ENCODE results near the gene CPLX3. TPM values are rescaled to one million over a fixed set of nuclear protein-coding genes. Genes with fewer than 3 reads are reported as not detected.

Gene CPLX3
- polyA plus RNA-seq, 3 donors = 0.12 TPM; not detected in 2

DNA sequence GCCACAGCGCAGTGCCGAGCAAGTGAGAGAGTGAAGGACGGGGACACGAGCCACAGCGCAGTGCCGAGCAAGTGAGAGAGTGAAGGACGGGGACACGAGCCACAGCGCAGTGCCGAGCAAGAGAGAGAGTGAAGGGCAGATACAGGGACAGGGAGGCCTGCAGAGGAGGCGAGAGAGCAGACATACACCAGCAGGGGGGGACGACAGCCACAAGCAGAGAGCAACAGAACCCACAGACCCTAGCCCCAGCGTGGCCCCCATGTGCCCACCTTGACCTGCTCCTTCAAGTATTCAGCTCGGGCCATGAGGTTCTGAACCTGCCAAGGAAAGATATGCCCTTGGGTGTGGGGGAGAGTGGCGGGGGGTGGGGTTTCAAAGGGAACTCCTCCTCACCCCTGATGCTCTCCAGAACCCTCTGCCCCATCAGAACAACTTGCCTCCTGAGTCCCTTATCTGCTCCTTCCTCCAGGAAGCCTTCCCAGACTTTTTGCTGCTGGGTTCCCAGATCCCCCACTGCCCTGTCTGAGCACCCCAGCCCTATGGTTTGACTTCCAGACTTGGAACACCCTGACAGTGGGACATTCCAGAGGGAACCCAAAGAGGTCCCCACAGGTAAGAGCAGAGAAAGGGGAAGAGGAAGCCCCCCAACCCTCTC, 11.2 kb downstream of the CPLX3 start:
- 93% methylated on average over 11 of the region's 15 CpGs for WGBS (ENCODE audit: insufficient coverage)
- intact Hi-C loops (cut with micrococcal nuclease) = no loop called here
- no peak overlapping the region for H3K4me3 Mint-ChIP-seq

DNA sequence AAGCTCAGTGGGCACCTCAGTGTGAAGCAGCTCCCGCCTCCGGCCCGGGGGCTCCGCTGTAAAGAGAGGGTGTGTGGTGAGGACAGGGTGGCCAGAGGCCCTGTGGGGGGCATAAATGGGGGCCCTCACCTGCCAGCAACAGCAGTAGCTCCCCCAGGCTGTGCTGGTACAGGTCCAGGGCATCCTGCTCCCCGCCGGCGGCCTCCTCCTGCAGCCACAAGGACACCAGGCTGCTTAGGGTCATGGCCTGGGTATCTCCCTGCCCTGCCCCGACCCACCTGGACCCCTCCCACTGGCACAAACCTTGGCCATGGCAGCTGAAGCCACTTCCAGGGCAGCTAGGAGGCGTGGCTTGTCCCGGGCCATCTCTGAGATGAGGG, 11.7 kb downstream of the CPLX3 start:
- H3K79me2 ChIP-seq (ENCODE audit: insufficient read depth, low read length) = peaks cover 2% of the 10 kb centered on the region
- H3K27ac ChIP-seq (ENCODE audit: low read depth in 1 of 2, low read length in 2 of 2) = no peak overlapping the region
- no peak overlapping the region for H2AFZ ChIP-seq (ENCODE audit: insufficient read depth, low read depth, low read length, poor library complexity, severe bottlenecking)
- no peak overlapping the region for H3K4me2 ChIP-seq (replicated peaks; ENCODE audit: extremely low read depth, low read length, poor library complexity, severe bottlenecking)
- H4K20me1 ChIP-seq (ENCODE audit: insufficient read depth, low read length) = peaks cover 13% of the 10 kb centered on the region
- H3K36me3 ChIP-seq (replicated peaks in 1 of 2; ENCODE audit: control insufficient read depth in 1 of 2, insufficient read depth in 2 of 2, low read length in 2 of 2) = peaks cover 9 to 34% of the 10 kb centered on the region in 2 donors
- H3K27me3 ChIP-seq (ENCODE audit: control insufficient read depth in 2 of 2, insufficient read depth in 2 of 2, low read length in 2 of 2) = no peaks in the 10 kb centered on the region
- intact Hi-C loops (cut with micrococcal nuclease) = no loop called here
- H3K4me3 Mint-ChIP-seq = no peak overlapping the region
- peaks cover 0 to 3% (median 0%) of the 10 kb centered on the region in 3 donors for H3K27me3 Mint-ChIP-seq (ENCODE audit: low read depth in 3 of 3)
- H3K36me3 Mint-ChIP-seq = peaks cover 14 to 40% of the 10 kb centered on the region in 2 donors
- TF ChIP-seq, protein P1, sequence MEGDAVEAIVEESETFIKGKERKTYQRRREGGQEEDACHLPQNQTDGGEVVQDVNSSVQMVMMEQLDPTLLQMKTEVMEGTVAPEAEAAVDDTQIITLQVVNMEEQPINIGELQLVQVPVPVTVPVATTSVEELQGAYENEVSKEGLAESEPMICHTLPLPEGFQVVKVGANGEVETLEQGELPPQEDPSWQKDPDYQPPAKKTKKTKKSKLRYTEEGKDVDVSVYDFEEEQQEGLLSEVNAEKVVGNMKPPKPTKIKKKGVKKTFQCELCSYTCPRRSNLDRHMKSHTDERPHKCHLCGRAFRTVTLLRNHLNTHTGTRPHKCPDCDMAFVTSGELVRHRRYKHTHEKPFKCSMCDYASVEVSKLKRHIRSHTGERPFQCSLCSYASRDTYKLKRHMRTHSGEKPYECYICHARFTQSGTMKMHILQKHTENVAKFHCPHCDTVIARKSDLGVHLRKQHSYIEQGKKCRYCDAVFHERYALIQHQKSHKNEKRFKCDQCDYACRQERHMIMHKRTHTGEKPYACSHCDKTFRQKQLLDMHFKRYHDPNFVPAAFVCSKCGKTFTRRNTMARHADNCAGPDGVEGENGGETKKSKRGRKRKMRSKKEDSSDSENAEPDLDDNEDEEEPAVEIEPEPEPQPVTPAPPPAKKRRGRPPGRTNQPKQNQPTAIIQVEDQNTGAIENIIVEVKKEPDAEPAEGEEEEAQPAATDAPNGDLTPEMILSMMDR (IDR thresholded peaks at IDR 0.05) = no peak
- H3K4me1 Mint-ChIP-seq = peaks cover 19% of the 10 kb centered on the region
- H3K9ac ChIP-seq (ENCODE audit: insufficient read depth, low read length, poor library complexity, severe bottlenecking) = no peak overlapping the region
- H3K27ac Mint-ChIP-seq = no peak overlapping the region
- no peak overlapping the region for H3K4me3 ChIP-seq (replicated peaks in 1 of 3; ENCODE audit: low read depth in 2 of 3, low read length in 3 of 3)
- DNase-seq = no peak
- H3K9me3 ChIP-seq (replicated peaks in 1 of 2; ENCODE audit: control insufficient read depth in 1 of 2, insufficient read depth in 1 of 2, low read length in 2 of 2) = no peaks in the 10 kb centered on the region
- H3K9me3 Mint-ChIP-seq = peaks cover 0 to 2% (median 0%) of the 10 kb centered on the region in 7 donors
- WGBS (ENCODE audit: insufficient coverage) = no CpG with 5 or more reads among the region's 10 CpGs
- H3K4me1 ChIP-seq (ENCODE audit: control insufficient read depth in 1 of 2, insufficient read depth in 2 of 2, low read length in 2 of 2) = peaks cover 6 to 13% of the 10 kb centered on the region in 2 donors

More for the DNA sequence above, 11.2 kb downstream of the CPLX3 start:
- Histone ChIP-seq H3K4me3 (replicated peaks in 1 of 3; ENCODE audit: low read depth in 2 of 3, low read length in 3 of 3) (no peak overlapping the region), H4K20me1 (ENCODE audit: insufficient read depth, low read length) (peaks cover 13% of the 10 kb centered on the region), H3K4me1 (ENCODE audit: control insufficient read depth in 1 of 2, insufficient read depth in 2 of 2, low read length in 2 of 2) (peaks cover 5 to 10% of the 10 kb centered on the region in 2 donors), H3K4me2 (replicated peaks; ENCODE audit: extremely low read depth, low read length, poor library complexity, severe bottlenecking) (no peak overlapping the region), H3K9me3 (replicated peaks in 1 of 2; ENCODE audit: control insufficient read depth in 1 of 2, insufficient read depth in 1 of 2, low read length in 2 of 2) (no peaks in the 10 kb centered on the region), H3K9ac (ENCODE audit: insufficient read depth, low read length, poor library complexity, severe bottlenecking) (no peak overlapping the region), H3K79me2 (ENCODE audit: insufficient read depth, low read length) (peaks cover 2% of the 10 kb centered on the region), H3K36me3 (replicated peaks in 1 of 2; ENCODE audit: control insufficient read depth in 1 of 2, insufficient read depth in 2 of 2, low read length in 2 of 2) (peaks cover 9 to 34% of the 10 kb centered on the region in 2 donors), H3K27ac (ENCODE audit: low read depth in 1 of 2, low read length in 2 of 2) (no peak overlapping the region), H2AFZ (ENCODE audit: insufficient read depth, low read depth, low read length, poor library complexity, severe bottlenecking) (no peak overlapping the region), H3K27me3 (ENCODE audit: control insufficient read depth in 2 of 2, insufficient read depth in 2 of 2, low read length in 2 of 2) (no peaks in the 10 kb centered on the region)
- Mint-ChIP-seq H3K27ac (peak overlapping the region in 1 of 7 donors; percentile 53), H3K9me3 (peaks cover 0 to 2% (median 0%) of the 10 kb centered on the region in 7 donors), H3K27me3 (ENCODE audit: low read depth in 3 of 3) (peaks cover 0 to 3% (median under 1%) of the 10 kb centered on the region in 3 donors), H3K36me3 (peaks cover 14 to 40% of the 10 kb centered on the region in 2 donors), H3K4me1 (peaks cover 23% of the 10 kb centered on the region)
- TF ChIP-seq, protein P1 (IDR thresholded peaks at IDR 0.05) = no peak
- no peak for DNase-seq
